Occipital lobe (tissue), 2 donors: ENCODE results near the gene FSD2. TPM values are rescaled to one million over a fixed set of nuclear protein-coding genes. Genes with fewer than 3 reads are reported as not detected.

Source experiments
- DNase-seq: peaks from one replicate; lab custom pipeline; 2025; lab: John Stamatoyannopoulos, UW
- total RNA-seq: library from RNA; depleted of rRNA; stranded (reverse); fragments of >200 nt; gene quantifications from one replicate; pipeline ENCODE4 v1.2.3, GENCODE V29; 2014

Gene FSD2
- total RNA-seq: 0.16 TPM

DNA sequence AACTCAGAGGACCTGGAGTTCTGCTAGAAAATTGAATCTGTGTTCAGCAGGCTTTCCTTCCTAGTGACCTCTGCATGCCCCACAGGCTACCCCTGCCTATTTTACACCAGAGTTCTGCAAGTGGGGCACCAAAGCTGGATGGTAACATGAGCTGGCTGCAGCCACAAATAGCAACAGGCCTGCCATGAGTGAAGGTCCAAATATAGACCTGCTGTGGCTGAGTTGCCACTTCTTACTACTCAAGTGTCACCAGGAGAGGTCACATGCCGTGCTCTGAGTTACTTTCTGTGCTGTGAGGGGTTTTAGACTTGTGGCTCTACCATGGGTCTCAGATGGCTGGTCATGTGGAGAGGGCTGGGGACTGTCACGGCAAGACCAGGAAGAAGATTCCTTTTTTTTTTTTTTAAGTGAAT, at the start of gene FSD2:
Gene FSD2, minus strand, starts transcription at position 76 of the 413 bp plus-strand sequence. CDS start 18,679 bp downstream, outside the sequence.
- DNase-seq: no peak

DNA sequence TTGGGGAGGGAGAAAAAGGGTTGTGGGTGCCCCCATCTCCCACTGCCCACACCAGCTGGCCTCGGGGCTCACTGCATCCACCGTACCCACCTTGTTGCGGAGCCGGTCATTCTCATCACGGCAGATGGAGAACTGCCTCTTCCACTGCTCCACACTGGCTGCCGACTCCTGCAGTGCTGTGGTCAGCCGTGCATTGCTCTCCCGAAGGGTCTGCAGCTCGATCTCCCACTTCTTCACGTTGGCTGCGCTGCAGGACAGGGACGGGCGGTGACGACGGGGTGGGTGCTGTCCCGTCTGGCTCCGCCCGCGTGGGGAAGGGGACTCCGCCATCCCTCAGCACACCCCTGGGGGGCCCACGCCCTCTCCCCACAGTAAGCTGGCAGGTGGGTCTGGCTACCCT, 48.7 kb upstream of the FSD2 start:
- DNase-seq: no peak

DNA sequence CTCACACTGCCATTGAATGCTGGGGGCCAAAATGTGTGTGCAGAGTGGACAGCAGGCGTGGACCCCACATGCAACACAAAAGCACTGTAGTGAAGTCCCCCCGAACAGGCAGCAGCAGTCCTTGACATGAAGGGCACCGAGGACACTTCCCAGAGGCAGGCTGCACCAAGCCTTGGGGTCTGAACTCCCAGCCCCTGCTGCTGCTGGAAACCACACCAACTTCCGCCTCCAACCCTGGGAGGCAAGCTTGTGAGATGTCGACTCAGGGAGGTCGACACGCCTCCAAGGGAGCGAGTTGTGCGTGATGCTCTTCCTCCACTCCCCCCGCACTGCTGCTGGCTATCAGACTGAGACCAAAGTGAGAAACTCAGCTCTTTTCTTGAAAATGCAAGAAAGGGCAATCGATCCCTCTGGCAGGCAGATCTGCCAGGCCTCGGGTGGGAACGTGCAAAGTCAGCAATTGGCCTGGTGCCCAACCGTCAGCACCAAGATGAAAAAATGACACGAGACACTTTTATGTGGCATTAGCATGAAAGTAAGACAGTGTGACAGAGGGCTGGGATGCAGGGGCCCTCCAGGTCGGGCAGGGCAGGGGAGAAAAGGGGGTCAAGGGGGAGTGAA, 47.2 kb upstream of the FSD2 start:
- DNase-seq: no peak

- no peak for DNase-seq
These were observed 46.2 kb upstream of the FSD2 start for GRCh38 chr15:82851981-82852511.

GRCh38 chr15:82851306-82851850, 45.5 kb upstream of the FSD2 start:
- no peak for DNase-seq

GRCh38 chr15:82850731-82851130, 44.9 kb upstream of the FSD2 start:
- DNase-seq: no peak

GRCh38 chr15:82849556-82850512, 44.0 kb upstream of the FSD2 start:
- DNase-seq: no peak

- DNase-seq: no peak
These were observed 42.5 kb upstream of the FSD2 start for GRCh38 chr15:82848241-82848993.

DNA sequence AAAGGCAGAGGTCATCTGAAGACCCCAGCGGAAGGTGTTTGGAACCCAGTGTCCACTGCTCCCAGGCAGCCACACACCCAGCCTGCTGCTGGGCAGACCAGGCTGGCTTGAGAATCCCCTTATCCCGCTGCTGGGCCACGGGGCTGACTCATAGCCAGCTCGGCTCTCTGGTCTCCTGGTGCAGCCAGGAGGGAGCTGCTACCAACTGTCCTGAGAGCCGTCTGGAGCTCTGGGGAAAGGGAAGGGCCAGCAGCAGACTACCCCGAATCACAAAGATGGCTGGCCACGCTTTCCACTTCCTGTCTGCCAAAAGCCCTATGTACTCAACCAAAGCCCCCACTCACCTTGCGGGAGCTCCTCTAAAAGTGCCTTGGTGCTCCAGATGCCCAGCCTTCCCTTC, 41.8 kb upstream of the FSD2 start:
- DNase-seq: no peak

DNA sequence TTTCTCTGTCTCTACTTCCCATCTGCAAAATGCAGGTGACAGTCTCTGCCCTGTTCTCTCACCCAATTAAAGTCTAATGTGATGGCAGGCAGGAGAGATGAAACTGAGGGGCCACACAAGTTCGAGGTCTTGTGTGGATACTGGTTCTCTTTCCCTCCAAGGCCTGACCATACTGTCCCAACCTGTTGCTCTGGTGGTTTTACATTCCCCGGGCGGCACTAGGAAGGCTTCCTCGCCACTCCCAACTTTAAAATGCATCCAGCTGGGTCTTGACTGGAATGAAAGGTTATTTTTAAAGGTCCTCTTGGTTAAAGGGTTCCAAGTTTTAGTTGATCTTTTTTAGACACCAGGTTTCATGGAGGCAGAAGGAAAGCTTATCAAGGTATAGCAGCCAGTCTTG, 40.8 kb upstream of the FSD2 start:
- no peak for DNase-seq

DNA sequence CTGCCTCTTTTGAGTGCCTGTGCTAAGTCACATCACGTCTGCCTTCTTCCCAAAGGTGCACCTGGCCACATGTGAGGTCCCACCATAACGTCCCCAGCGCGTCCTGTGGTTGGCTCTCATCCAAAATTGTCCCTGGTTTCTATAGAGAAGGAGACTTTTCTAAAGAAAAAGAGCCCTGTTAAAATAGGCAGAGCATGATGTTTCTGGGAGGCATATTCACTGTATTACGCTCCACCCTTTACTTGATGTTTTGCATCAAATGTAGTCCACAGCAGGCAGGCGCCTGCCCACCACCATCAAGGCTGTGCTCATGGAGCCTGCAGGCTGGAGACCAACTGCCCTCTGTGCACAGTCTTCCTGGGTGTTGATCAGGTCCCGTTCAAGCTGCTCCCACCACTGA, 39.8 kb upstream of the FSD2 start:
- DNase-seq: no peak

DNA sequence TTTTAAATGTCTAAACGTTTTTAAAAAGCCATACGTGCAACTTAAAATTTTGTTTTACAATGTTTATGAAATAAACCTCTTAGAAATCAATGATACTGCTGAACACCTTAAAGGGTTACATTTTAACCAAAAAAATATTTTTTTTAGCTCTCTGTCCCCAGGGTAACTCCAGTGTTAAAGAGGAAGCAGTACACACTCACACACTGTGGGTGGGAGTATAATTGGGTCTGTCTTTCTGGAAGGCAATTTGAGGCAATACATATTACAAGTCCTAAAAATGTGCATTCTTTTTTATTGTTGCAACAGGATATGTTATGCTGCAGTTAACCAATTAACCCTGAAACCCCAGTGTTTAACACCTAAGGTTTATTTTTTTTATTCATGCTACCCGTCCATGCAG, 37.7 kb upstream of the FSD2 start:
- DNase-seq: no peak

DNA sequence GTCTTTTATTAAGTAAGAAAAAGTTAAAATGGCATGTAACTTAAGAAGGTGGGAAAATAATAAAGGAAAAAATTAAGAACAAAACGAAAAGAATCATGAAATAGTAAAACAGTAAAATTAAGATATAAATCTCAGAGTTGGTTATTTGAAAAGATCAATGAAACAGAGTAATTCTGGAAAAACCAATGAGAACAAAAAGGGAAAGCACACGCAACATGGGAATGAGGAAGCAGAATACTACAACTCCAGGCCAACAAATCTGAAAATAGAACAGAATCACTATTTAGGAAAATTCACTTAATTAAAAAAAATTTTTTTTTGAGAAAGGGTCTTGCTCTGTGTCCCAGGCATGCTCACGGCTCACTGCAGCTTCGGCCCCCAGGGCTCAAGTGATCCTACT, 34.3 kb upstream of the FSD2 start:
- no peak for DNase-seq

DNA sequence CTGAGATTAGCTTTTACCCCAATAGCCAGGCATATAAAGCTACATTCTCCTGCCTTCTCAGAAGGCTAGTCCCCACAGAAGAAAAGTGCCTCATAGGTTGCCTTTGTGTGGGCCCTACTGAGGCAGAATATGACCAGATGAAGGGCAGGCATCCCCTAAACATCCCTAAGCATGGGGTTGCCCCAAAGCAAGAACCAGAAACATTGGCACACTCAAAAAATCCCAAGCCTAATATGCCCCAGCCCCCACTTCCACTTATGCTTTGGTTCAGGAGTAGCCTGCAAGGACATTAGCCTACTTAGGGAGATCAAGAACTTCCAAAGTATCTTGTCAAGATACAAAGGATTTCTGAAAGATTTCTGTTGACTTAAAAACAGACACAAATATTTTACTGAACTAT, 33.3 kb upstream of the FSD2 start:
- DNase-seq: no peak

DNA sequence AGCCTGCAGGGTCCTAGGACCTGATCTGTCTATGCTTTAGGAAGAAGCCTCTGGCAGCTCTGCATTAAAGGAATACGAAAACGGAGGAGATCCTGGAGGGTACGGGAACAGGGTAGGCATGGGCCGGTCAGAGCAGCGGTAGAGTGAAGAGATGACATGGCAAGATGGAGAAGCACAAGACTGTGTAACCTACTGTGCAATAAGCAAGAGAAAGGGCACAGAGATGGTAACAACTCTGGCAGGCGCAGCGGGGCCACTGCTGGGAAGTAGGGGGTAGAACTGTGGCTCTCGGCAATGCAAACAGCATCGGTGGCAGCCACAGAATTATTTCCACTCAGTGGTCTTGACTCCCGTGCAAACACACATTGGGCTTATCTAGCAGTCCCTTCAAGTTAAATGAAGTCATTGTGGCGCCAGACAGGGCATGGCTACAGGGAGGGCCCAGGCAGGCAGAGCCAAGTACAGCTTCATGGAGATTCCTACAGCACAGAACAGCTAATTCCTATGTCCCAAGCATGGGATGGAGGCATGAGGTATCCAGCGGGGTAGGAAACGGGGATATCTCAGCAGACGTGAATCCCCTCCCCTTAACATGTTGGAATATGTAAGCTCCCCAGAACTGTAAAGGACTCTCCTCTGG, 32.3 kb upstream of the FSD2 start:
- DNase-seq: no peak

DNA sequence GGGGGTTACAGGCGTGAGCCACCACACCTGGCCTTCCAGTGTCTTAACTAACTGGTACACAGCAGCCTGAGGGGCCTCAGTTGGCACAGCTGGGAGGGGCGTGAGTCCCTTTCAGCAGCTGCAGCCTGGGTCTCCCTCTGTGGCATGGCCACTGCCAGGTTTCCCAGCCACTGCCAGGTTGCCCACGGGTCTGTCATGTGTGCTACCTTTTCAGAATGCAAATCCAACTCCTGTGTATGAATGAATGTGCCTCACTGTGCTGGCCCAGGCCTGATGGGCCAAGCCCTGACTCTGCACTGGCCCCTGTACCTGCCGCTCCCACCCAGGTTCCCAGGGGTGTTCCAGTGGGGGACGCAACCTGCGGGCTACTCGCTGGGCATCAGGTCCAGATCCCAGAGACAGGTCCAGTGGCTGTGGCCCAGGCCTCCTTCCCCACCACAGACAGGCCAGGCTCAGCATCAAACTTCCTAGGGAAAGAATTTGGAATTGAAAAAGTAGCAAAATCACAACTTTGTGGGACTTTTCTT, 29.6 kb upstream of the FSD2 start:
- no peak for DNase-seq

GRCh38 chr15:82833362-82833682, 27.5 kb upstream of the FSD2 start:
- no peak for DNase-seq

DNA sequence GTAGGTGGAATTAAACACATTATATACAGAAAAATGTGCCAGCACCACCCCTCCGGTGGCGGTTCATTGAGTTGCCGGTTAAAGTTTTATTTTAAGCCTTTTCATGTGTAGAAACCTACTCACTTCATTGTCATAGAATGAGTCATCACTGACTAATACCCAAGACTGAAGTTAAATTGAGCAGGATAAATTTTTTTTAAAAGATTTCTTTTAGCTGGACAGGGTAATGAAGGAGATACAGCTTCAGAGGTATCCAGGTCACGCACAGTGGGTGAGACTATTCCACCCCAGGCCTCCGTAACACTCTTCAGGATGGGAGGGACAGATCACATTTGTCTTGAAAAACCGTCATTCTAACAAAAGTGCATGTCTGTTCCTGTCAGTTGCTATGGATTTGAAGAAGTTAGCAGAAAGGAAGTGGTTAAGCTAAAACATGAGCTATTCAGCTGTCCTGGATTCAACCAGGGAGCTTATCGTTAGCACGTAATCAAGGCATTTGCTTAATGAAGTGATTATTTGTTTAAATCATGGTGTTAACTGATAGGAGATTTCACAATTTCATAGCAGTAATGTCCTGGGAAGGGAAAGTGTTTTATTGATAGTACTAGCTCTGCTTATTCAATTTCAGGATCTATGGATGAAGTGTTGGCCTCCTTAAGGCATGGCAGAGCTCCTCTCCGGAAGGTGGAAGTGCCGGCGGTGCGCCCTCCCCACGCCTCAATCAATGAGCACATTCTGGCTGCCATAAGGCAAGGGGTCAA, 26.9 kb upstream of the FSD2 start:
- no peak for DNase-seq

DNA sequence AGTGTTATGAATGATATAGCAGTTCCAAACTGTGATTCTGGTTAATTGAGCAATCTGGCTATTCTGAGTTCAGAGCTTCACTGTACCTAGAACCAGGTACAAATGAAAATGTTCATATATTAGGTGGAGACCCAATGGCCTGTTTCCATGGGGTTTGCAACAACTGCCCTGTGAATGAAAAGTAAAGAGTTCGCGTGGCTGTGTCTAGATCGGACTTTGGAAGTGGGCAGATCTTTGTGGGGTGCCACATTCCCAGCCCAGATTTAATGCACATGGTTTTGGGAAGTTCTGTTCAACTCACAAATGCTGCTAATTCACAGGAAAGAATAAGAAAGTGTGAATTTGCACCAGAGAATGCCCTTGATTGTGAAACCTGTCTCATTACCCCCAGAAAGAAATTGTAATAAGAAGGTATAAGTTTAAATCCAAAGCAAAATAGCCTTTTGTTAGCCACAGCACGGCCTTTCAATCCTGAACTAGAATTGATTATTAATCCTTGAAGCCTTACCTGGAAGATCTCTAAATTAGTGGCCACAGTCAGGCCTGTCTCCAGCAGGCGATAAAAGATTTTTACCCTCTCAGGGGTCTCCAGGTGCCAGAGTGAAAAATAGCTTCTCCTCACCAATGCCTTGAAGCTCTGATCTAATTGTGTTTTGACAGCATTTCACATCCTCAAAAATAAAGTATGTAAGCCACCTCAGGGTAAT, 26.2 kb upstream of the FSD2 start:
- no peak for DNase-seq
